Measurements from ENCODE around the gene MYL6. TPM values are rescaled to one million over a fixed set of nuclear protein-coding genes. Genes with fewer than 3 reads are reported as not detected.
"Not testable (repeated sequence)": the region's sequence is repeated elsewhere in the genome, so short reads cannot be mapped to it uniquely, and the experiment has no call there.

Gene MYL6
- total and polyA plus RNA-seq, 4 donors, result 1,471 to 3,593 (median 2,197) TPM

GRCh38 chr12:56192582-56192981 lies 34.4 kb downstream of the MYL6 start:
- Histone ChIP-seq H3K9ac (ENCODE audit: insufficient read depth in 1 of 2, low read length in 2 of 2) (no peak overlapping the region), H3K9me3 (ENCODE audit: control insufficient read depth in 4 of 4, insufficient read depth in 3 of 4, low read length in 3 of 4) (no peaks in the 10 kb centered on the region), H3K27me3 (ENCODE audit: control insufficient read depth in 3 of 3, insufficient read depth in 3 of 3, low read length in 2 of 3) (no peaks in the 10 kb centered on the region), H3K27ac (ENCODE audit: low read depth in 1 of 2, low read length in 1 of 2) (no peak overlapping the region), H3K4me1 (ENCODE audit: control insufficient read depth in 5 of 5, insufficient read depth in 5 of 5, low read length in 5 of 5) (peaks cover 0 to 18% (median 3%) of the 10 kb centered on the region in 5 donors), H3K36me3 (ENCODE audit: control insufficient read depth in 4 of 4, insufficient read depth in 4 of 4, low read length in 4 of 4) (no peaks in the 10 kb centered on the region), H3K4me3 (no peak overlapping the region)
- DNase-seq, result no peak
- no peak for ATAC-seq (ENCODE audit: insufficient read depth, low FRiP score)
- TF ChIP-seq CTCF (IDR thresholded peaks at IDR 0.05; ENCODE audit: control extremely low read depth, extremely low read depth), result no peak

GRCh38 chr12:56193025-56193578 lies 34.9 kb downstream of the MYL6 start:
- no peak overlapping the region for H3K4me3 ChIP-seq
- peak; percentile 83 for TF ChIP-seq CTCF (IDR thresholded peaks at IDR 0.05; ENCODE audit: control extremely low read depth, extremely low read depth)
- H3K27me3 ChIP-seq (ENCODE audit: control insufficient read depth in 3 of 3, insufficient read depth in 3 of 3, low read length in 2 of 3), result no peaks in the 10 kb centered on the region
- H3K27ac ChIP-seq (ENCODE audit: low read depth in 1 of 2, low read length in 1 of 2), result no peak overlapping the region
- ATAC-seq (ENCODE audit: insufficient read depth, low FRiP score) (no peak), DNase-seq (peak; percentile 77 to 90 (median 90))
- no peaks in the 10 kb centered on the region for H3K36me3 ChIP-seq (ENCODE audit: control insufficient read depth in 4 of 4, insufficient read depth in 4 of 4, low read length in 4 of 4)
- H3K9me3 ChIP-seq (ENCODE audit: control insufficient read depth in 4 of 4, insufficient read depth in 3 of 4, low read length in 3 of 4), result no peaks in the 10 kb centered on the region
- 47 to 63% methylated on average over 1 of the region's 1 CpG for WGBS, 2 donors
- H3K4me1 ChIP-seq (ENCODE audit: control insufficient read depth in 5 of 5, insufficient read depth in 5 of 5, low read length in 5 of 5), result peaks cover 0 to 13% (median under 1%) of the 10 kb centered on the region in 5 donors
- peak overlapping the region in 1 of 2 donors; percentile 9 for H3K9ac ChIP-seq (ENCODE audit: insufficient read depth in 1 of 2, low read length in 2 of 2)

GRCh38 chr12:56196818-56197550 lies 38.8 kb downstream of the MYL6 start:
- not testable (repeated sequence) for H3K4me1 ChIP-seq (ENCODE audit: control insufficient read depth in 5 of 5, insufficient read depth in 5 of 5, low read length in 5 of 5); H3K9ac ChIP-seq (ENCODE audit: insufficient read depth in 1 of 2, low read length in 2 of 2); H3K36me3 ChIP-seq (ENCODE audit: control insufficient read depth in 4 of 4, insufficient read depth in 4 of 4, low read length in 4 of 4); H3K4me3 ChIP-seq; H3K27me3 ChIP-seq (ENCODE audit: control insufficient read depth in 3 of 3, insufficient read depth in 3 of 3, low read length in 2 of 3); DNase-seq; H3K9me3 ChIP-seq (ENCODE audit: control insufficient read depth in 4 of 4, insufficient read depth in 3 of 4, low read length in 3 of 4)
- ATAC-seq (ENCODE audit: insufficient read depth, low FRiP score), result peak; percentile 45
- H3K27ac ChIP-seq (ENCODE audit: low read depth in 1 of 2, low read length in 1 of 2), result peak overlapping the region; percentile 21 to 22
- 65 to 76% methylated on average over 11 of the region's 11 CpGs for WGBS, 2 donors

- DNase-seq, result no peak
- TF ChIP-seq CTCF (IDR thresholded peaks at IDR 0.05; ENCODE audit: control extremely low read depth, extremely low read depth), result no peak
Measured at GRCh38 chr12:56197921-56198635, 39.9 kb downstream of the MYL6 start.

More at GRCh38 chr12:56197921-56198635, 39.9 kb downstream of the MYL6 start:
- Histone ChIP-seq H3K9ac (ENCODE audit: insufficient read depth in 1 of 2, low read length in 2 of 2) (no peak overlapping the region), H3K36me3 (ENCODE audit: control insufficient read depth in 4 of 4, insufficient read depth in 4 of 4, low read length in 4 of 4) (no peaks in the 10 kb centered on the region), H3K9me3 (ENCODE audit: control insufficient read depth in 4 of 4, insufficient read depth in 3 of 4, low read length in 3 of 4) (no peaks in the 10 kb centered on the region), H3K27ac (ENCODE audit: low read depth in 1 of 2, low read length in 1 of 2) (no peak overlapping the region), H3K4me1 (ENCODE audit: control insufficient read depth in 5 of 5, insufficient read depth in 5 of 5, low read length in 5 of 5) (no peaks in the 10 kb centered on the region), H3K4me3 (no peak overlapping the region), H3K27me3 (ENCODE audit: control insufficient read depth in 3 of 3, insufficient read depth in 3 of 3, low read length in 2 of 3) (no peaks in the 10 kb centered on the region)
- no peak for ATAC-seq (ENCODE audit: insufficient read depth, low FRiP score)
- WGBS, 2 donors, result 90 to 91% methylated on average over 9 of the region's 9 CpGs
